ENCODE results near the gene LRRC8D. TPM values are rescaled to one million over a fixed set of nuclear protein-coding genes. Genes with fewer than 3 reads are reported as not detected.

LRRC8D gene
- total RNA-seq, 1 experiment from 2014 or later = 42.0 TPM

DNA sequence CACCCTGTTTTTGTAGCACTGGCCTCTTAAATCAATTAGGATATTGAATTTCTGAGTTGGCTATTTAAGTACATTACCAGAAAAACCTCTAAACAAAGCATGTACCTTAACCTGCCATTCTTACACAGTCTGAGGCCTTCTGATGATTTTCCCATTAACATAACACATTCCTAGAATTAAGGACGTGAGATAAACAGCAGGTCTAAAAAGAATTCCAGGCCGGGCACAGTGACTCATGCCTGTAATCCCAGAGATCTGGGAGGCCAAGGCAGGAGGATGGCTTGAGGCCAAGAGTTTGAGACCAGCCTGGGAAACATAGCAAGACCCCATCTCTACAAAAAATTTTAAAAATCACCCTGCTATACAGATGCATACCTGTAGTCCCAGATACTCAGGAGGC, 18.0 kb upstream of the LRRC8D start:
- no TSS peak for BruUV-seq (replicated peaks)
- no peak for TF ChIP-seq CTCF (IDR thresholded peaks at IDR 0.05; ENCODE audit: unreplicated experiment)
- intact Hi-C loops (cut with micrococcal nuclease) = no loop called here
- Mint-ChIP-seq H3K9me3 (ENCODE audit: unreplicated experiment) (no peaks in the 10 kb centered on the region), H3K4me1 (ENCODE audit: insufficient read depth, unreplicated experiment) (no peaks in the 10 kb centered on the region), H3K27me3 (ENCODE audit: insufficient read depth, unreplicated experiment) (no peaks in the 10 kb centered on the region), H3K4me3 (ENCODE audit: unreplicated experiment) (no peak overlapping the region), H3K36me3 (ENCODE audit: insufficient read depth, unreplicated experiment) (no peaks in the 10 kb centered on the region), H3K27ac (ENCODE audit: low read depth, unreplicated experiment) (no peak overlapping the region)
- CTCF ChIA-PET = interaction anchor here (0.5 to 2.6 kb wide), 5 partner anchors 36 to 186 kb away, joined by 3 to 39 read pairs (median 5); no protein-coding TSS in a partner anchor
- POLR2A ChIA-PET = no interaction called here
- DNase-seq (ENCODE audit: unreplicated experiment) = no peak

- POLR2A ChIA-PET = interaction anchor here (0.5 to 1.1 kb wide), 5 partner anchors 39 to 665 kb away, joined by 3 to 6 read pairs (median 4); no protein-coding TSS in a partner anchor
- TF ChIP-seq CTCF (IDR thresholded peaks at IDR 0.05; ENCODE audit: unreplicated experiment) = peak; percentile 83
- peak; percentile 85 for DNase-seq (ENCODE audit: unreplicated experiment)
- no peaks in the 10 kb centered on the region for H3K27me3 Mint-ChIP-seq (ENCODE audit: insufficient read depth, unreplicated experiment)
- H3K27ac Mint-ChIP-seq (ENCODE audit: low read depth, unreplicated experiment) = no peak overlapping the region
- BruUV-seq (replicated peaks) = no TSS peak
- CTCF ChIA-PET = interaction anchor here (0.6 to 2.6 kb wide), 19 partner anchors 12 to 340 kb away, joined by 3 to 39 read pairs (median 4); no protein-coding TSS in a partner anchor
- no peak overlapping the region for H3K4me3 Mint-ChIP-seq (ENCODE audit: unreplicated experiment)
- no peaks in the 10 kb centered on the region for H3K36me3 Mint-ChIP-seq (ENCODE audit: insufficient read depth, unreplicated experiment)
- no peaks in the 10 kb centered on the region for H3K9me3 Mint-ChIP-seq (ENCODE audit: unreplicated experiment)
- H3K4me1 Mint-ChIP-seq (ENCODE audit: insufficient read depth, unreplicated experiment) = no peaks in the 10 kb centered on the region
- intact Hi-C loops (cut with micrococcal nuclease) = loop anchor here (1.0 kb wide), 3 partner anchors 39 to 183 kb away; no protein-coding TSS in a partner anchor
Observed at GRCh38 chr1:89804642-89805237, 16.1 kb upstream of the LRRC8D start.

DNA sequence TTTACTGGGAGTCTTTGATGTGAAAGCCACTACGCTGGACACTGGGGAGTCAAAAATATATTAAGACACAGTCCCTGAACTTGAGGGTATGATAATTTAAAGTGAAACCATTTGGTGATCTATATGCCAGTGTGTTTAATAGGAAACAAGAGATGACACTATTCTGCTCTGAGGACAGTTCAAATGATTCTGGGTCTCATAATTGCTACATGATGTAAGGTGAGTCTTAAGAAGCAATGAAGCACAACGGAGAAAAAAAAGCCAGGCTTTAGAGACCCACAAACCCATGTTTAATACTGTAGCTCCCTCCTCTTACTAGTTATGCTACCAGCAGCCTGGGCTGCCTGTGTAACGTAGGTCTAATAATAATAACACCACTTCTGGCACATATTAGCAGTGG, 14.2 kb upstream of the LRRC8D start:
- no peaks in the 10 kb centered on the region for H3K27me3 Mint-ChIP-seq (ENCODE audit: insufficient read depth, unreplicated experiment)
- no peaks in the 10 kb centered on the region for H3K4me1 Mint-ChIP-seq (ENCODE audit: insufficient read depth, unreplicated experiment)
- no peak overlapping the region for H3K27ac Mint-ChIP-seq (ENCODE audit: low read depth, unreplicated experiment)
- ChIA-PET POLR2A (interaction anchor here (0.7 to 1.7 kb wide), 3 partner anchors 50 to 196 kb away, joined by 3 to 6 read pairs (median 3); no protein-coding TSS in a partner anchor), CTCF (interaction anchor here (0.8 to 2.0 kb wide), 4 partner anchors 15 to 182 kb away, joined by 3 to 15 read pairs (median 4); partner anchors contain the start of gene LRRC8D)
- no peak overlapping the region for H3K4me3 Mint-ChIP-seq (ENCODE audit: unreplicated experiment)
- H3K9me3 Mint-ChIP-seq (ENCODE audit: unreplicated experiment) = no peaks in the 10 kb centered on the region
- no peaks in the 10 kb centered on the region for H3K36me3 Mint-ChIP-seq (ENCODE audit: insufficient read depth, unreplicated experiment)
- no peak for TF ChIP-seq CTCF (IDR thresholded peaks at IDR 0.05; ENCODE audit: unreplicated experiment)
- intact Hi-C loops (cut with micrococcal nuclease) = no loop called here
- BruUV-seq (replicated peaks) = no TSS peak
- DNase-seq (ENCODE audit: unreplicated experiment) = no peak

GRCh38 chr1:89807503-89807902, 13.3 kb upstream of the LRRC8D start:
- H3K9me3 Mint-ChIP-seq (ENCODE audit: unreplicated experiment) = no peaks in the 10 kb centered on the region
- POLR2A ChIA-PET = interaction anchor here (0.7 to 1.7 kb wide), 4 partner anchors 15 to 184 kb away, joined by 3 to 6 read pairs (median 5); no protein-coding TSS in a partner anchor

More at GRCh38 chr1:89807503-89807902, 13.3 kb upstream of the LRRC8D start:
- H3K27ac Mint-ChIP-seq (ENCODE audit: low read depth, unreplicated experiment) = no peak overlapping the region
- H3K36me3 Mint-ChIP-seq (ENCODE audit: insufficient read depth, unreplicated experiment) = no peaks in the 10 kb centered on the region
- TF ChIP-seq CTCF (IDR thresholded peaks at IDR 0.05; ENCODE audit: unreplicated experiment) = no peak
- intact Hi-C loops (cut with micrococcal nuclease) = no loop called here
- no peaks in the 10 kb centered on the region for H3K27me3 Mint-ChIP-seq (ENCODE audit: insufficient read depth, unreplicated experiment)
- no peak for DNase-seq (ENCODE audit: unreplicated experiment)
- H3K4me3 Mint-ChIP-seq (ENCODE audit: unreplicated experiment) = no peak overlapping the region
- H3K4me1 Mint-ChIP-seq (ENCODE audit: insufficient read depth, unreplicated experiment) = no peaks in the 10 kb centered on the region
- CTCF ChIA-PET = interaction anchor here (0.5 to 2.8 kb wide), 4 partner anchors 8 to 270 kb away, joined by 3 to 18 read pairs (median 4); no protein-coding TSS in a partner anchor
- no TSS peak for BruUV-seq (replicated peaks)
